HepG2 (cell line): Measurements from ENCODE around the gene CYP4F22. TPM values are rescaled to one million over a fixed set of nuclear protein-coding genes. Genes with fewer than 3 reads are reported as not detected.

Source experiments
- ATAC-seq: fragments of 200-7000 bp; cut with Tn5 transposase; 3 replicates; pipeline ENCODE4 v1.9.1; 2020; ENCODE audit warnings: mild to moderate bottlenecking, moderate library complexity
- BruUV-seq: library from RNA; stranded (reverse); fragments of 400-500 nt; replicated peaks from 2 replicates; lab custom pipeline; 2021; lab: Mats Ljungman, UMichigan
- CTCF ChIA-PET: fragments of 300-600 bp; formaldehyde crosslinking; extraction: SDS; loops from one replicate; lab custom pipeline; 2021; ENCODE audit warnings: low total read pairs, inconsistent platforms, low intra/inter-chr PET ratio; lab: Yijun Ruan, JAX
- POLR2A ChIA-PET: fragments of 350-600 bp; sonication (Branson Sonifier 250); formaldehyde crosslinking; loops from one replicate; lab custom pipeline; 2020; ENCODE audit warnings: antibody characterized with exemption, inconsistent platforms; lab: Yijun Ruan, JAX
- DNase-seq: peaks from one replicate; pipeline ENCODE4 v3.0.0-alpha.2; 2015; ENCODE audit warnings: low spot score
- FAIRE-seq: peaks from 3 replicates; lab custom pipeline; 2011; peaks lifted over from hg19 to GRCh38; lab: Jason Lieb, UNC
- H2AFZ ChIP-seq: one replicate; pipeline ENCODE4 v1.6.1; 2011; ENCODE audit warnings: low read length, inconsistent platforms
- H3K27ac ChIP-seq: fragments of 300-600 bp; 3 replicates; pipeline ENCODE4 v1.8.0; 2011; ENCODE audit warnings: mixed run types, mild to moderate bottlenecking, mixed read lengths, low read length, inconsistent platforms; ENCODE audit not compliant: insufficient read depth; ENCODE audit errors: extremely low read length
- H3K27me3 ChIP-seq, 2 experiments: fragments of 200-600 bp in 1 of 2; 2 replicates in 1 of 2; 3 replicates in 1 of 2; pipeline versions ENCODE4 v1.6.0 to v1.8.0; 2011; ENCODE audit warnings: low read length in 2 of 2, mild to moderate bottlenecking in 2 of 2, moderate library complexity in 2 of 2, inconsistent platforms in 1 of 2; ENCODE audit not compliant: insufficient read depth in 2 of 2, control insufficient read depth in 1 of 2
- H3K36me3 ChIP-seq, 2 experiments: fragments of 200-600 bp in 1 of 2; replicated peaks in 1 of 2; 2 replicates in 1 of 2; 3 replicates in 1 of 2; pipeline versions ENCODE4 v1.5.1 to v1.8.0; 2011; ENCODE audit warnings: low read length in 2 of 2, inconsistent platforms in 1 of 2; ENCODE audit not compliant: insufficient read depth in 2 of 2, control insufficient read depth in 1 of 2
- H3K4me1 ChIP-seq: 2 replicates; pipeline ENCODE4 v1.5.1; 2012; ENCODE audit warnings: low read length, inconsistent platforms; ENCODE audit not compliant: insufficient read depth
- H3K4me2 ChIP-seq: 2 replicates; pipeline ENCODE4 v1.6.0; 2011; ENCODE audit warnings: low read depth, low read length, inconsistent platforms
- H3K4me3 ChIP-seq, 3 experiments: fragments of 200-600 bp in 1 of 3; sonication (generic), shearing (Covaris generic) in 1 of 3; replicated peaks in 1 of 3; 2 replicates each; pipeline ENCODE4 v1.5.1; 2011 to 2016; ENCODE audit warnings: low read length in 3 of 3, inconsistent platforms in 2 of 3, low read depth in 2 of 3, mild to moderate bottlenecking in 2 of 3, control low read depth in 1 of 3, mixed read lengths in 1 of 3; ENCODE audit not compliant: insufficient read depth in 1 of 3
- H3K79me2 ChIP-seq: one replicate; pipeline ENCODE4 v1.6.1; 2011; ENCODE audit warnings: low read length, inconsistent platforms; ENCODE audit not compliant: insufficient read depth
- H3K9ac ChIP-seq: 2 replicates; pipeline ENCODE4 v1.6.0; 2011; ENCODE audit warnings: mild to moderate bottlenecking, low read depth, low read length, inconsistent platforms; ENCODE audit not compliant: insufficient read depth
- H3K9me3 ChIP-seq: 2 replicates; pipeline ENCODE4 v1.5.1; 2012; ENCODE audit warnings: mild to moderate bottlenecking, low read length
- H4K20me1 ChIP-seq: 2 replicates; pipeline ENCODE4 v1.6.0; 2011; ENCODE audit warnings: inconsistent platforms, mild to moderate bottlenecking, low read length, moderate library complexity; ENCODE audit not compliant: insufficient read depth
- BHLHE40 ChIP-seq: IDR thresholded peaks from 2 replicates; pipeline ENCODE4 v1.6.1; 2011; ENCODE audit warnings: low read length, improper control_type of control experiment
- E2F5 ChIP-seq: sonication (generic); formaldehyde crosslinking; conservative IDR thresholded peaks from 2 replicates; pipeline ENCODE4 v1.4.0; 2020; ENCODE audit warnings: missing genetic modification reagents
- NR2C2 ChIP-seq: sonication (generic); formaldehyde crosslinking; IDR thresholded peaks from 2 replicates; pipeline ENCODE4 v1.4.0; 2020; ENCODE audit warnings: missing genetic modification reagents, mild to moderate bottlenecking, moderate library complexity, borderline replicate concordance
- ONECUT2 ChIP-seq: sonication (generic); formaldehyde crosslinking; IDR thresholded peaks from 2 replicates; pipeline ENCODE4 v1.4.0; 2020; ENCODE audit warnings: missing genetic modification reagents
- PITX1 ChIP-seq: sonication (generic); formaldehyde crosslinking; IDR thresholded peaks from 2 replicates; pipeline ENCODE4 v1.5.1; 2020; ENCODE audit warnings: mild to moderate bottlenecking, missing genetic modification reagents
- SP1 ChIP-seq, 2 experiments: fragments of 450-650 bp in 1 of 2; sonication (generic) in 1 of 2; formaldehyde crosslinking in 1 of 2; IDR thresholded peaks; 2 replicates each; pipeline versions ENCODE4 v1.4.0 to v1.6.1; 2016 to 2020; ENCODE audit warnings: missing genetic modification reagents in 1 of 2
- SPEN ChIP-seq: sonication (generic); formaldehyde crosslinking; IDR thresholded peaks from 2 replicates; pipeline ENCODE4 v1.5.1; 2020; ENCODE audit warnings: low read depth, mild to moderate bottlenecking, missing genetic modification reagents
- ZFY ChIP-seq: sonication (generic); formaldehyde crosslinking; IDR thresholded peaks from 2 replicates; pipeline ENCODE4 v1.4.0; 2020; ENCODE audit warnings: missing genetic modification reagents
- ZNF768 ChIP-seq: sonication (generic); formaldehyde crosslinking; IDR thresholded peaks from 2 replicates; pipeline ENCODE4 v1.4.0; 2020; ENCODE audit warnings: missing genetic modification reagents
- WGBS: methylation state at CpG from one replicate; pipeline ENCODE4 v1.1.6; 2017; ENCODE audit warnings: low lambda C conversion rate; 5-methylcytosine and 5-hydroxymethylcytosine counted together
- in situ Hi-C: cut with HindIII; loops from 2 replicates; pipeline ENCODE4 v1.10.0; 2017; ENCODE audit warnings: low pct_unique_long_range_greater_than_20kb; ENCODE audit not compliant: extremely low pct_ligation_motif_present
- intact Hi-C: fragments of 100-400 bp; cut with micrococcal nuclease; formaldehyde crosslinking; loops from one replicate; pipeline ENCODE4 v1.10.0; 2022; ENCODE audit not compliant: unreplicated experiment
- polyA plus RNA-seq, 8 experiments: library from polyadenylated mRNA; depleted of rRNA in 3 of 8; stranded (reverse) in 7 of 8; unstranded in 1 of 8; fragments of >200 nt; fragmentation: Illumina TruSeq in 4 of 8; extraction: Trizol in 4 of 8; gene quantifications; 2 replicates each; pipeline versions ENCODE4 v1.2.1 to v1.2.3, GENCODE V29; 2011 to 2016; ENCODE audit warnings: low read depth in 4 of 8, missing spikeins in 1 of 8, mixed read lengths in 1 of 8; ENCODE audit not compliant: insufficient read depth in 1 of 8
- total RNA-seq, 5 experiments: library from RNA; depleted of rRNA; stranded (reverse); fragments of >200 nt; fragmentation: Illumina TruSeq; extraction: Trizol; gene quantifications; 2 replicates each; pipeline ENCODE4 v1.2.3, GENCODE V29; 2016; ENCODE audit warnings: low read depth in 1 of 5

Gene CYP4F22
- total and polyA plus RNA-seq, 2 of the 13 experiments (the other 11 are each of a cell fraction or from before 2014, with no cell fraction given) = 0.05 TPM; not detected in 1

GRCh38 chr19:15527705-15528104, 19.4 kb downstream of the CYP4F22 start:
- no peaks in the 10 kb centered on the region for H4K20me1 ChIP-seq
- H3K79me2 ChIP-seq = no peaks in the 10 kb centered on the region
- no peaks in the 10 kb centered on the region for H3K4me1 ChIP-seq
- no peaks in the 10 kb centered on the region; the same call in 1 of the 2 replicates for H3K9me3 ChIP-seq
- TF ChIP-seq ONECUT2 (no peak), SP1 (IDR thresholded peaks at IDR 0.05) (no peak), SP1 (CRISPR knock-in tag; IDR thresholded peaks at IDR 0.05) (no peak), ZNF768 (CRISPR knock-in tag) (peak; percentile 77; the same call in 1 of the 2 replicates), PITX1 (no peak)
- TF ChIP-seq, all 625 proteins: peak for 1
- DNase-seq (no peak), ATAC-seq (no peak), FAIRE-seq (no peak)
- no peak overlapping the region for H3K4me3 ChIP-seq
- 6% methylated on average over 2 of the region's 3 CpGs for WGBS
- no peaks in the 10 kb centered on the region for H3K36me3 ChIP-seq
- no peak overlapping the region for H3K27ac ChIP-seq
- ChIA-PET CTCF (no interaction called here), POLR2A (no interaction called here)
- in situ Hi-C loops = no loop called here
- intact Hi-C loops = no loop called here
- H3K4me2 ChIP-seq = no peak overlapping the region
- no peak overlapping the region for H3K9ac ChIP-seq
- peaks cover 0 to 2% of the 10 kb centered on the region in 2 experiments; a peak in 2 of 5 replicates for H3K27me3 ChIP-seq
- no peak overlapping the region for H2AFZ ChIP-seq
- BruUV-seq = no TSS peak

- no peak for TF ChIP-seq ZFY (CRISPR knock-in tag)
- no peak for TF ChIP-seq E2F5 (CRISPR knock-in tag)
- TF ChIP-seq NR2C2 (CRISPR knock-in tag) = no peak
- no peak for TF ChIP-seq SPEN (CRISPR knock-in tag)
- TF ChIP-seq BHLHE40 = no peak
- no peaks in the 10 kb centered on the region for H4K20me1 ChIP-seq
- H3K36me3 ChIP-seq = no peaks in the 10 kb centered on the region
- FAIRE-seq = no peak
- H3K79me2 ChIP-seq = no peaks in the 10 kb centered on the region
- no peak overlapping the region for H3K9ac ChIP-seq
- H3K4me3 ChIP-seq = no peak overlapping the region
- no peak overlapping the region for H3K27ac ChIP-seq
- ATAC-seq = no peak
- in situ Hi-C loops (no loop called here), intact Hi-C loops (no loop called here)
- no TSS peak for BruUV-seq
- 19% methylated on average over 6 of the region's 8 CpGs for WGBS
- DNase-seq = no peak
- no peaks in the 10 kb centered on the region for H3K4me1 ChIP-seq
- peaks cover 0 to 2% of the 10 kb centered on the region in 2 experiments; a peak in 2 of 5 replicates for H3K27me3 ChIP-seq
- no peak overlapping the region for H3K4me2 ChIP-seq
- H2AFZ ChIP-seq = no peak overlapping the region
- ChIA-PET POLR2A (no interaction called here), CTCF (no interaction called here)
- no peaks in the 10 kb centered on the region; the same call in 1 of the 2 replicates for H3K9me3 ChIP-seq
These were observed 21.5 kb downstream of the CYP4F22 start for GRCh38 chr19:15529774-15530372.
